ENCODE results near the gene TMEM184B. TPM values are rescaled to one million over a fixed set of nuclear protein-coding genes. Genes with fewer than 3 reads are reported as not detected.

TMEM184B gene
- total RNA-seq, 2 experiments from 2014 or later = 45.9 to 49.3 TPM

DNA sequence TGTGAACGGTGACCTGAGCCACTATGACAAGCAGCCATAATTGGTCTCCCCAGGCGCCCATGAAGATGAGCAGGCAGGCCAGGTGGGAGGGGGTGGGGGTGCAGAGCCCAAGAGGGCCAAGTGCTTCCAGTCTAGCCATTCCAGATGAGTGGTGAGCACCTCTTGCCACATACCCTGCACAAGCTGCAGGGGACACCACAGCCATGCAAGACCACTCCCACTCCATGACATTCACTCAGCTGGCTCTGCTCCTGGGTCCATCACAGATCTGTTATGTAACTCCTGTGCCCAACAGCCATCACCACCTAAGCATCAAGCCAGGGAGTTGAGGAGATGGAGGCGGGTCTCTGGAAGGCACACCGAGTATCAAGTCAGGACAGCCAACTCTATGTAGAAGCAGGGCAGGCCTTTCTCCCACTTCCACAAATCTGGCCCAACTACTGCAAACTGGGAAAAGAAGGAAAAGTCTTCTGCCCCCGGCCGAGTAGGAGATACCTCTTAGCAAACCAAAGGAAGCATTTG is 8.4 kb downstream of the TMEM184B start:
- ChIA-PET CTCF (no interaction called here), POLR2A (no interaction called here)
- Mint-ChIP-seq H3K36me3 (ENCODE audit: low read depth) (peaks cover 15% of the 10 kb centered on the region), H3K27me3 (no peaks in the 10 kb centered on the region), H3K9me3 (no peaks in the 10 kb centered on the region), H3K4me1 (peaks cover 66% of the 10 kb centered on the region), H3K27ac (no peak overlapping the region), H3K4me3 (no peak overlapping the region)
- DNase-seq = no peak

- peaks cover 49% of the 10 kb centered on the region for H3K4me1 Mint-ChIP-seq
- no peak overlapping the region for H3K27ac Mint-ChIP-seq
- peak; percentile 60 for DNase-seq
- H3K36me3 Mint-ChIP-seq (ENCODE audit: low read depth) = peaks cover 5% of the 10 kb centered on the region
- no peak overlapping the region for H3K4me3 Mint-ChIP-seq
- H3K9me3 Mint-ChIP-seq = no peaks in the 10 kb centered on the region
- ChIA-PET POLR2A (no interaction called here), CTCF (interaction anchor here (0.7 to 1.7 kb wide), 3 partner anchors 88 to 132 kb away, joined by 3 read pairs; no protein-coding TSS in a partner anchor)
- H3K27me3 Mint-ChIP-seq = no peaks in the 10 kb centered on the region
Measured at GRCh38 chr22:38262051-38262795, 10.6 kb downstream of the TMEM184B start.

DNA sequence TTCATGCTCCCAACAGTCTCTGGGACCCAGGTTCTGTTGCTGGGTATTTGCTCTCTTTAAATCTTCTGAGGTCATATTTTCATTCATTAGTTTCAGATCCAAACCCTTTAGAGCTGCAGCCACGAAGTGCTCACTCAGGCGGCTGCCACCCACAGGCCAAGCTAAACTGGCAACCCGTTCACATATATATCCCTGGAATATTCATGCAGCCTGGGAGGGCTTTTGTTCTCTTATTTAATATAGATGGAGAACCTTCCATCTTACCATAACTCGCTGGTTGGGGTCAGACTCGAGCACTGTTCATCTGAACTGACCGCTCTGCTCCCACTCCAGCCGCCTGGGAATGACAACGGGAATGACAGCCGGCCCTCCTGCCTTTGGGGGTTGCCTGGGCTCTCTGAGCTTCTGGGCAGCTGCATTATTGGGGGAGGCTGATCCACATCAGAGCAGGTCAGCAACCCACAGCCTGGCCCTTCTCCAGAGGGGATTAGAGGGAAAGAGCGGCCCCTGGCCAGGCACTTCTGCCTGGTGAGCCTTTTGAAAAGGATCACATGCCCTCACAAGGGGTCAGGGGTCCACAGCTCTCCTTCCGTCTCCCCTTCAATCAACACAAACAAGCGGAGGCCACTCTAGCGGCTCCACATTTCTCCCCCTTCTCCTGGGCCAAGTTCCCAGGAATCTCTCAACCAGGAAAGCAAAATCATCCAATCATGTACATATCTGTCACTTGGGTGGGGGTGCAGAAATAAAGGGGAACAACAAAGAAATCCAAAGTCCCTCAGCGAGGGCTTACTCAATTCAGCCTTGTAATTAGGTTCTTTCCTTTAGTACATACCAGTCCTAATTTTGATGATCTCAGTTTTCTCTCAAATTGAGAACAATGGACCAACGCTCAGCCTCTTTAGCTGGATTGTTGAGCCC is 11.8 kb downstream of the TMEM184B start:
- H3K4me3 Mint-ChIP-seq = peak overlapping the region; percentile 28
- peaks cover 5% of the 10 kb centered on the region for H3K36me3 Mint-ChIP-seq (ENCODE audit: low read depth)
- POLR2A ChIA-PET = interaction anchor here (1.0 to 1.6 kb wide), 4 partner anchors 8 to 310 kb away, joined by 3 to 9 read pairs (median 4); partner anchors contain the start of gene TMEM184B
- peak overlapping the region; percentile 70 for H3K27ac Mint-ChIP-seq
- no peaks in the 10 kb centered on the region for H3K27me3 Mint-ChIP-seq
- no peak for DNase-seq
- peaks cover 37% of the 10 kb centered on the region for H3K4me1 Mint-ChIP-seq
- no peaks in the 10 kb centered on the region for H3K9me3 Mint-ChIP-seq
- CTCF ChIA-PET = interaction anchor here (1.1 to 1.6 kb wide), 3 partner anchors 31 to 209 kb away, joined by 3 to 4 read pairs (median 3); no protein-coding TSS in a partner anchor

GRCh38 chr22:38259370-38259769 is 13.4 kb downstream of the TMEM184B start:
- POLR2A ChIA-PET = interaction anchor here (1.6 kb wide), 1 partner anchor 10 kb away, joined by 4 read pairs; no protein-coding TSS in a partner anchor
- H3K9me3 Mint-ChIP-seq = no peaks in the 10 kb centered on the region
- no peak for DNase-seq
- H3K27me3 Mint-ChIP-seq = no peaks in the 10 kb centered on the region
- H3K4me1 Mint-ChIP-seq = peaks cover 29% of the 10 kb centered on the region
- CTCF ChIA-PET = no interaction called here
- H3K36me3 Mint-ChIP-seq (ENCODE audit: low read depth) = peaks cover 5% of the 10 kb centered on the region
- no peak overlapping the region for H3K27ac Mint-ChIP-seq
- H3K4me3 Mint-ChIP-seq = no peak overlapping the region

DNA sequence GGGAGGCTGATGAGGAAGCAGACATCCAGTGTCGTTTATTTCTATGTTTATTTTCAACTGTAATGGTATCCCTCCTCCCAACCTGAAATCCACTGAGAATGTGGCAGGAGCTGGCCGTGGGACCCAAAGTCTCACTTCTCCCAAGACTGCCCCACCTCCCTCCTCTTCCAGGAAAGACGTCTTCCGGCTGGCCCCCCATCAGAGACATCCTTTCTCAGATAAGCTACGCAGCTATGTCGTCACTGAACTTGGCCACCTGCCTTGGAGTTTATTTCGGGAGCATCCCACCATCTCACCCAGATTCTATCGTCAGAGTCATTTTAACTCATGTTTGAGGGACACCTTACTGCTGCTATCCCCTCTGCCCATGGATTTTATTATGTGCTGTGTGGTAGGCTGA is 13.9 kb downstream of the TMEM184B start:
- no peaks in the 10 kb centered on the region for H3K9me3 Mint-ChIP-seq
- H3K36me3 Mint-ChIP-seq (ENCODE audit: low read depth) = peaks cover 5% of the 10 kb centered on the region
- CTCF ChIA-PET = no interaction called here
- H3K27ac Mint-ChIP-seq = no peak overlapping the region
- no peak overlapping the region for H3K4me3 Mint-ChIP-seq
- no peaks in the 10 kb centered on the region for H3K27me3 Mint-ChIP-seq
- DNase-seq = no peak
- peaks cover 29% of the 10 kb centered on the region for H3K4me1 Mint-ChIP-seq
- POLR2A ChIA-PET = no interaction called here

DNA sequence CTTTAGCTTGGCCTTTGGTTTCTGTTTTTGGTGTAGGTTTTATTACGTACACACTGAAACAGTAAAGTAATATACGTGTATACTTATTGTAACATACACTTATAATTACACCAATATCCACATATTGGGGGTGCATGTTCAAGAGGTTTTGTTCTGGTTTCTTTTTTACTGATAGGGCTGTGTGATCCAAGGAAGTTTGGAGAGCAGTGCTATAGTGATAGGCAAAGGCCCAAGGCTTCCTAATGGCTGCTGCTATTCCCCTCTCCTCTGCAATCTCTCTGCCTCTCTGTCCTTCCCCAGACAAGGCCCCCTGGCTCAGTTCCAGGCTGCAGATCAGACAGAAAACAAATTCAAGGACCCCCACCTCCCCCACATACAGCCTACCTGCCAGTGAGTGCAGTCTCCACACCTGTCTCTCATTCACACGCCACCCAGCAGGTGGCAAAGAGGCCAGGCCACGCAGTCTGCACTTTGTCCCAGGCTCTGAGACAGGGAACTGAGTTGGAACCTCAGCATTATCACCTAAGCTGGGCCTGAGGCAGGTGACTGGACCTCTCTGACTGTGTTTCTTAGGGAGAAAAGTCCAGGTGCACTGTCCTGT is 15.1 kb downstream of the TMEM184B start:
- DNase-seq = no peak
- Mint-ChIP-seq H3K4me1 (peaks cover 25% of the 10 kb centered on the region), H3K27me3 (no peaks in the 10 kb centered on the region), H3K27ac (no peak overlapping the region), H3K4me3 (no peak overlapping the region), H3K36me3 (ENCODE audit: low read depth) (no peaks in the 10 kb centered on the region), H3K9me3 (no peaks in the 10 kb centered on the region)
- ChIA-PET CTCF (no interaction called here), POLR2A (interaction anchor here (0.6 kb wide), 1 partner anchor 93 kb away, joined by 3 read pairs; no protein-coding TSS in a partner anchor)

GRCh38 chr22:38257181-38257580 is 15.6 kb downstream of the TMEM184B start:
- CTCF ChIA-PET = interaction anchor here (1.2 kb wide), 1 partner anchor 42 kb away, joined by 3 read pairs; no protein-coding TSS in a partner anchor
- H3K4me3 Mint-ChIP-seq = no peak overlapping the region
- H3K9me3 Mint-ChIP-seq = no peaks in the 10 kb centered on the region
- no peak overlapping the region for H3K27ac Mint-ChIP-seq
- no peaks in the 10 kb centered on the region for H3K36me3 Mint-ChIP-seq (ENCODE audit: low read depth)
- peaks cover 21% of the 10 kb centered on the region for H3K4me1 Mint-ChIP-seq
- POLR2A ChIA-PET = no interaction called here
- no peak for DNase-seq
- no peaks in the 10 kb centered on the region for H3K27me3 Mint-ChIP-seq

GRCh38 chr22:38255697-38256096 is 17.1 kb downstream of the TMEM184B start:
- CTCF ChIA-PET = interaction anchor here (0.6 kb wide), 1 partner anchor 27 kb away, joined by 3 read pairs; no protein-coding TSS in a partner anchor
- H3K36me3 Mint-ChIP-seq (ENCODE audit: low read depth) = no peaks in the 10 kb centered on the region

DNA sequence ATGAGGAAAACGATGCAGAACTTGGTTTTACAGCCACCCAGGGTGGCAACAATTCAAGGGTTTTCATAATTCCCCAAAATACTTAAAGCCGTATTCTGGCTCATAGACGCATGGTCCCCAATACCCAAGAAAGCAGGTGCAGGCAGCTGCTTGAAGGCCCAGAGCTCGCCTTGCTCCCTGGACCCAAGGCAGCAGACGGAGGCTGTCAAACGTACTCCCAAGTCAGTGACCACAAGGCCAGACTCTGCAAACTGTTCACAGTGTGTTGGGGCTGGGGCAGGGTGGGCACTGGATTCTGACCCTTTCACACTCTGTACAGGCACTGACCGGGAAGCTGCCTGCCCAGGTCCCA is 21.5 kb downstream of the TMEM184B start:
- H3K27ac Mint-ChIP-seq = no peak overlapping the region

More at GRCh38 chr22:38255697-38256096, 17.1 kb downstream of the TMEM184B start:
- Mint-ChIP-seq H3K4me3 (no peak overlapping the region), H3K4me1 (peaks cover 8% of the 10 kb centered on the region), H3K27ac (no peak overlapping the region), H3K27me3 (no peaks in the 10 kb centered on the region), H3K9me3 (no peaks in the 10 kb centered on the region)
- no peak for DNase-seq
- POLR2A ChIA-PET = no interaction called here

GRCh38 chr22:38250643-38251340 is 22.0 kb downstream of the TMEM184B start:
- Mint-ChIP-seq H3K4me1 (no peaks in the 10 kb centered on the region), H3K27ac (no peak overlapping the region), H3K4me3 (no peak overlapping the region), H3K27me3 (no peaks in the 10 kb centered on the region), H3K9me3 (no peaks in the 10 kb centered on the region), H3K36me3 (ENCODE audit: low read depth) (peaks cover 4% of the 10 kb centered on the region)
- ChIA-PET CTCF (no interaction called here), POLR2A (no interaction called here)
- DNase-seq = no peak

More for the DNA sequence above, 21.5 kb downstream of the TMEM184B start:
- H3K4me1 Mint-ChIP-seq = no peaks in the 10 kb centered on the region
- no peak overlapping the region for H3K4me3 Mint-ChIP-seq
- H3K9me3 Mint-ChIP-seq = no peaks in the 10 kb centered on the region
- CTCF ChIA-PET = no interaction called here
- POLR2A ChIA-PET = no interaction called here
- H3K36me3 Mint-ChIP-seq (ENCODE audit: low read depth) = peaks cover 4% of the 10 kb centered on the region
- H3K27me3 Mint-ChIP-seq = no peaks in the 10 kb centered on the region
- DNase-seq = no peak

DNA sequence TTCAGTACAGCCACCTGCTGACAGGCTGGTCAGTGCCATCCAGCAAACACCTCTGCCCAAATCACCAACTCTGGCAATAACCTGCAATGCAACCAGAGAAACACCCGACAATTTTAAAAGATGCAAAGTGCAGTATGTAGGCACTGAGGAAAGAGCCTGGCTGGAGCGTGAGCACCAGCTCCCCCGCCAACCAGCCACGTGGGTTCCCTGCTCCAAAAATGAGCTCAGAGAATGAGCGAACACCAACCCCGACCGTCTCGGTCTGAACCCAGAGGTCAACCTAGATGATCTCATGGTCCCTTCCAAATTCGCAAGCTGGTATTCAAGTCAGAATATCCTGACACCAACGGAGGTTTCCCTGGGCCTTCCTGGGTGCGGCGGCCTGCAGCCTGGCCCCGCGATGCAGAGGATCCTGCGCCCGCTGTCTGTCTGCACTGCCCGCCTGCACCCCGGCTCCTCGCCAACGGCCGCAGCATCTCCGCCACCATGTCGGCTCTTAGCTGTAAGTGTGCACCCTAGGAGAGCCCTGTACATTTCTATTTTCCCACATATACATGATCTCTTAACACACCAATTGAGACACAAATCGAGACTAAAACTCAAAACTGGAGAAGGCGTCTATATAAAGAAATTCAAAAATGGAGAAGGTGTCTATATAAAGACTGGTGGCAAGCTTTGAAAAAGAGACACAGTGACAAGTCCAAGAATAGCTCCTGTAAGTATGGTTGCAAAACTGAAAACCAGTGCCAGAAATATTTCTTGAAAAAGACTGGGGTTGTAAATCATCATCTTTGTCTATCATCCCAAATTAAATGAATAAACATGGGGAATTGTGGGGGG is 22.8 kb downstream of the TMEM184B start:
- H3K27me3 Mint-ChIP-seq = no peaks in the 10 kb centered on the region
- H3K27ac Mint-ChIP-seq = no peak overlapping the region
- POLR2A ChIA-PET = no interaction called here
- DNase-seq = no peak
- peaks cover 4% of the 10 kb centered on the region for H3K36me3 Mint-ChIP-seq (ENCODE audit: low read depth)
- H3K9me3 Mint-ChIP-seq = no peaks in the 10 kb centered on the region
- no peaks in the 10 kb centered on the region for H3K4me1 Mint-ChIP-seq
- H3K4me3 Mint-ChIP-seq = no peak overlapping the region
- CTCF ChIA-PET = interaction anchor here (0.6 kb wide), 1 partner anchor 78 kb away, joined by 4 read pairs; no protein-coding TSS in a partner anchor

- Mint-ChIP-seq H3K36me3 (ENCODE audit: low read depth) (peaks cover 4% of the 10 kb centered on the region), H3K27me3 (no peaks in the 10 kb centered on the region), H3K4me1 (no peaks in the 10 kb centered on the region), H3K9me3 (no peaks in the 10 kb centered on the region), H3K4me3 (no peak overlapping the region), H3K27ac (no peak overlapping the region)
- no peak for DNase-seq
- CTCF ChIA-PET = interaction anchor here (0.6 kb wide), 1 partner anchor 79 kb away, joined by 4 read pairs; no protein-coding TSS in a partner anchor
- POLR2A ChIA-PET = no interaction called here
Measured at GRCh38 chr22:38249301-38249700, 23.5 kb downstream of the TMEM184B start.
